Stromal cell of bone marrow (primary cell): ENCODE results near the gene CDH13.

Experiments used
- DNase-seq: peaks from one replicate; pipeline ENCODE4 v3.0.0-alpha.2; 2012; ENCODE audit warnings: low read depth

Gene CDH13

GRCh38 chr16:82652826-82653225 is 26.1 kb downstream of the CDH13 start:
- no peak for DNase-seq

- DNase-seq: peak; percentile 65
These were observed 27.1 kb downstream of the CDH13 start for GRCh38 chr16:82653550-82654511.

GRCh38 chr16:82655072-82655714 is 28.4 kb downstream of the CDH13 start:
- DNase-seq: peak; percentile 53

GRCh38 chr16:82655720-82656490 is 29.1 kb downstream of the CDH13 start:
- DNase-seq: no peak

DNA sequence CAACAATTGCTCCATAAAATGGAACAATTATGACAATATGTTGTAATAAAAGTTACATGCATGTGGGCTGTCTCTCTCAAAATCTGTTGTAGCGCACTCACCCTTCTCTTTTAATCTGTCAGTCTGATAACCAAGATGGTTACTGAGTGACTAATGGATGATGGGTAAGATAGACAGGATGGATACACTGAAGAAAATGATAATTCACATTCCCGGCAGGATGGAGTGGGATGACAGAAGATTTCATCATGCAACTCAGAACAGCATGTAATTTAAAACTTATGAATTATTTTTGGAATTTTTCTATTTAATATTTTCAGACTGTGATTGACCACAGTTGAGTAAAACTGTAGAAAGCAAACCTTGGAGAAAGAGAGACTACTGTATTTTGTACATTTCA is 30.5 kb downstream of the CDH13 start:
- peak; percentile 44 for DNase-seq

GRCh38 chr16:82657786-82658185 is 31.0 kb downstream of the CDH13 start:
- DNase-seq: no peak

GRCh38 chr16:82658796-82659195 is 32.0 kb downstream of the CDH13 start:
- no peak for DNase-seq

GRCh38 chr16:82660075-82660645 is 33.4 kb downstream of the CDH13 start:
- DNase-seq: peak; percentile 71

DNA sequence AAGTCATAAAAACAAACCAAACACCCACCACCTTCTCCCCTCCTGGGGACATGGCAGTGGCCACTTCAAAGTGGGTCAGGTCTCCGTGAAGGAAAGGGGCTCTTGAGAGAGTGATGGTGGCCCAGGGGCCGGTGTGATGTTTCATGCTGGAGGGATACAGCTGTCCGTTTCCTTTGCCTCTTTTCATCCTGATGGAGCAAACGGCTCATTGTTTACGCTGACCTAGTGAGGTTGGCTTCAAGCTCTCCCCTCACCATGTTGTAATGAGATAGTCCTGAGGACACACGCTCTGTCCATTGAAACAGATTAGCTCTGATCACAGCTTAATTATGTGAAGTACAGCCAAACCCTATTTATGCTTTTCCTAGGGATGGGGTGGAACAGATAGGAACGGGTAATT is 34.2 kb downstream of the CDH13 start:
- DNase-seq: no peak

DNA sequence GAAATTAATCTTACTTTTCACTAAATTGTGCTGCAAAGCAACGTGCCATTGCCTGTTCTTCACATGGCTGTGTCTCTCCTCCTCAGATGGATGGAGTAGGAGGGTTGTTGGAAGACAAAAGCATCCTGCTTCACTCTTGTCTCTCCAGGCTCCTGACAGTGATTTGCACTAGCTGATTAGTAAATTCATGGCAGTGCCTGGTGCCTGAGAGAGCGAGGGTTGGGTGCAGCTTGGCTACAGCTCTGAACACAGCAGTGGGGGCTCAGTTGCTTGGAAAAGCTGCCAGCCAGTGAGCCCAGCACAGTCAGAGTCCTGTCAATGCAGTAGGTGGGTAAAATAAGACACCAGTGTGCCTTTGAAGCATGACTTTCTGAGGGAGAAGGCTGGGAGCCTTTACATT is 37.4 kb downstream of the CDH13 start:
- DNase-seq: no peak

GRCh38 chr16:82665025-82665424 is 38.3 kb downstream of the CDH13 start:
- no peak for DNase-seq

DNA sequence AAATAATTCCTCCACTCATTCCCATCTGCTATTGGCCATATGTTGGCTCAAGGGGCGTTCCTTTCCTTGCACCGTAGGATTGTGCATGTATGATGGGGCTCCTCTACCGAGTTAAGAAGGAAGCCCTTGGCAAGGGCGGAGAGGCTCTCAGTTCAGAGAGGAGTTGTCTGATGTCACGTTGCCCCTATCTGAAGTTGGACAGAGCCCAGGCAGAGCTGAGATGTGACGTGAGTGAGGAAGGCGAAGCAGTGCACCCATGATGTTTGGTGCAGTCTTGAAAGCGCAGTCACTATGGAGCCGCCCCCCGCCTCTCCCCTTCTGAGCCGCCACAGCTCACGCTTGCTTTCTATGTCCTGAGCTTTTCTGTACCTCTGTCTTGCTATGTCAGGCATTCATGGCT is 40.7 kb downstream of the CDH13 start:
- DNase-seq: no peak

GRCh38 chr16:82668094-82668493 is 41.3 kb downstream of the CDH13 start:
- DNase-seq: no peak

DNA sequence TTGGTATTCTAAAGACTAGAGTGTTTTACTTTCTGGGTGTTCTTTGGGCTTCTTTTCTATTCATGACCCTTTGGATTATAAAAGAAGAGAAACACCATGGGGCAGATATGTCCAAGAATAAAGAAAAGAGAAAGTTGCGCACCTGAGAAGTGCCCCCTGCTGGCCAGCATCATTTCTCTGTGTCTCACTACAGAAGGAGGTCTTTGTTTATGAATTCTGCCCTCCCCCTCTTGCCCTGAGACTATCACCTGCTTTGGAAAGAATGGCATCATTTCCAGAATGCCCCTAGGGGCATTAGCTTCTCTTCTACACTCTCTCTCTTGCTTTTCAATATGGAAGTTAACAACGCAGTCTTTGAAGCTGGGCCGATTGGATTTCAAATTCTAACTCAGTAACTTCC is 45.0 kb downstream of the CDH13 start:
- no peak for DNase-seq

GRCh38 chr16:82672676-82673075 is 45.9 kb downstream of the CDH13 start:
- no peak for DNase-seq

GRCh38 chr16:82675300-82675699 is 48.5 kb downstream of the CDH13 start:
- no peak for DNase-seq

DNA sequence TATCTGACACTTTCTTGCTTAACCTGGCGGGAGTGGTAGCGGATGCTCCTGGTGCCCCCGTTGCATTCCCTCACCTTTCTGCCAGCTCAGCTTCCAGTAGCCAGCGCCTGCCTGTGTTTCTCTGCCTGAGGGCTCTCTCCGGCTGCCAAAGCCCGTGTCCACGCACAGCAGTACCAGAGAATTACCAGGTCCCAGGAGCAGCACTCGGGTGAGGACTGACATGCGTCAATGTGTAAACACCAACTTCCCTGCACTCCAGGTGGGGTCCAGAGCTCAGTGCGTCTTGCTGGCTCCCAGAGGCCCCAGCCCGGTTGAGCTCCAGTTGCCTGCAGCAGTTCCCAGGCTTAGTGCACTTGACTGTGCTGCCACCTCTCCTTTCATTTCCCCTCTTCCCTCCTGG is 54.8 kb downstream of the CDH13 start:
- DNase-seq: no peak

DNA sequence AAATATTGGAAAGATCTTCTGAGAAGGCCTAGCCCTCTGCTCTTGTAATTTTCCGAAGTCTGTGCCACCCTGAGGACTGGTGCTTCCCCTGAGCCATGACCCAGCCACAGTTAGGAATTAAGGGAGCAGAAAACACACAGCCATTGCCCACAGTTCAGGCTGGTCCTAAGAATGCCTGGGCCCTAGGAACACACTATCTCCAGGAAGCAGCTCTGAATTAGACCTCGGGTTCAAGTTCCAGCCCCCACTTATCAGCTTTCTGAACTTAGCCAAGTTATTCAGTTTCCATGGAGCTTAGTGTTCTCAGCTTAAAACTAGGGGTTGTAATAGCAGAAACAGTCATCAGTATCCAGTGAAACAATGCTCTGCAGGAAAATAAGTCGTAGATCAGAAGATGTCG is 56.0 kb downstream of the CDH13 start:
- no peak for DNase-seq

DNA sequence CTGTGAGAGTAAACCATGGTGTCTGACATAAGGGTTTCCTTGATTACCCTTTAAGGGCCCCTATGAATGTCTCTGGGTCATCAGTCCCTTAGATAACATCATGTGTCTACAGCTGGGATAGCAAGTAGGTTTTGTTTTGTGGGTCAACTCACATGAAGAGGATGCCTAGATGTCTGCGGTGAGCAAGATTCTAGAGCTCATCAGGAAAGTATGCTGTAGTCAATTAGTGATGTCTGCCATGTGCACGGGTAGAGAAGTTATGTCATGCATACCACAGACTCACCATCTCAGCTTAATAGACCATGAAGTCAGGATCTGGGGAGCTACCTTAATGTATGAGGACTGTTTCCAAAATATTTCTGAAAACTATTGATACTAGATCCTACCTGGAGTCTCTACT is 57.5 kb downstream of the CDH13 start:
- no peak for DNase-seq

DNA sequence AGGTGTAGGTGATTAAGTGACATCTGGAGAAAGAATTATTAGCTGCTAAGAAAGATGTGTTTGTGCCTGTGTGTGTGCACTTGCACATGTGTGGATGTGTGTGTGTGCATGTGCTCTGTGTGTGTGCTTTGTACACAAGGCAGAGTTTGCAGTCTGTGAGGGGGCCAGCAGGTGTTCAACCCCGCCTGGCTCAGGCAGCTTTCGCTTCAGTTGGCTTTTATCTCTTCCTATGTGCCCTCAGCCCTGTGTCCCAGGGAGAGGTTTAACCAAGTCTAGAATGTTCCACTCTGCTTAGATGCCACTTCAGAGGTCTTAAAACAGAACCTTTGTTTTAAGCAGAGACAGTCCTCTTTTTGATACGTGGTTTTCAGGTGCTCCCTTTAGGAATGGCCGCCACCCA is 58.8 kb downstream of the CDH13 start:
- no peak for DNase-seq

GRCh38 chr16:82694239-82694874 is 67.6 kb downstream of the CDH13 start:
- peak; percentile 67 for DNase-seq

- no peak for DNase-seq
These were observed 69.0 kb downstream of the CDH13 start for GRCh38 chr16:82695806-82696205.
